GM12878 (cell line): Measurements from ENCODE around the gene PCDHGA5. TPM values are rescaled to one million over a fixed set of nuclear protein-coding genes. Genes with fewer than 3 reads are reported as not detected.

ENCODE experiments used
- CHD4 ChIP-seq: fragments of 200-600 bp; sonication (generic); IDR thresholded peaks from 2 replicates; pipeline ENCODE4 v1.6.1; 2016; ENCODE audit warnings: mild to moderate bottlenecking
- GABPA ChIP-seq: IDR thresholded peaks from 2 replicates; pipeline ENCODE4 v1.6.1; 2014; ENCODE audit warnings: antibody characterized with exemption, low read depth, mild to moderate bottlenecking, inconsistent platforms
- KAT2A ChIP-seq: conservative IDR thresholded peaks from 2 replicates; pipeline ENCODE4 v1.6.1; 2011; ENCODE audit warnings: low read depth, low read length; ENCODE audit not compliant: control insufficient read depth
- RAD21 ChIP-seq: IDR thresholded peaks from 2 replicates; pipeline ENCODE4 v1.6.1; 2011; ENCODE audit warnings: mild to moderate bottlenecking, low read depth, low read length, moderate library complexity; ENCODE audit not compliant: insufficient read depth
- RB1 ChIP-seq: fragments of 450-650 bp; formaldehyde crosslinking; IDR thresholded peaks from 2 replicates; pipeline ENCODE4 v1.6.1; 2017; ENCODE audit warnings: mild to moderate bottlenecking, borderline replicate concordance
- RFX5 ChIP-seq: IDR thresholded peaks from 2 replicates; pipeline ENCODE4 v1.6.1; 2011; ENCODE audit warnings: low read depth, low read length, improper control_type of control experiment
- SMAD1 ChIP-seq: fragments of 450-650 bp; IDR thresholded peaks from 2 replicates; pipeline ENCODE4 v1.6.1; 2018; ENCODE audit warnings: mild to moderate bottlenecking, low read depth; ENCODE audit not compliant: partially characterized antibody
- ZNF622 ChIP-seq: fragments of 450-650 bp; IDR thresholded peaks from 2 replicates; pipeline ENCODE4 v1.6.1; 2017; ENCODE audit warnings: mild to moderate bottlenecking, inconsistent platforms
- polyA plus RNA-seq, 11 experiments: library from polyadenylated mRNA; depleted of rRNA in 4 of 11; unstranded in 6 of 11; stranded (reverse) in 5 of 11; fragments of >200 nt; fragmentation: Nextera tagmentation in 4 of 11; fragmentation: Illumina TruSeq in 1 of 11; extraction: Ambion mirVana in 4 of 11; extraction: Trizol in 1 of 11; gene quantifications; 1 replicate in 1 of 11; 2 replicates in 10 of 11; pipeline versions ENCODE4 v1.2.1 to v1.2.3, GENCODE V29; 2011 to 2016; ENCODE audit warnings: inconsistent platforms in 2 of 11, missing spikeins in 2 of 11, low read depth in 1 of 11
- total RNA-seq, 4 experiments: library from RNA; depleted of rRNA in 3 of 4; stranded (reverse); fragments of >200 nt in 3 of 4; fragmentation: Illumina TruSeq in 1 of 4; extraction: Trizol in 1 of 4; gene quantifications; 2 replicates each; pipeline versions ENCODE4 v1.2.1 to v1.2.3, GENCODE V29; 2013 to 2021
- TF ChIP-seq, protein P1 (sequence below): fragments of 450-650 bp; IDR thresholded peaks from 2 replicates; pipeline ENCODE4 v1.6.1; 2016; ENCODE audit warnings: mild to moderate bottlenecking, moderate library complexity, borderline replicate concordance
- TF ChIP-seq, protein P2 (sequence below): fragments of 450-650 bp; IDR thresholded peaks from 2 replicates; pipeline ENCODE4 v1.6.1; 2017; ENCODE audit warnings: mild to moderate bottlenecking, low read depth, inconsistent platforms; ENCODE audit not compliant: poor library complexity, severe bottlenecking
- TF ChIP-seq, protein P3 (sequence below): fragments of 450-650 bp; IDR thresholded peaks from 2 replicates; pipeline ENCODE4 v1.6.1; 2017; ENCODE audit warnings: mild to moderate bottlenecking, moderate library complexity
- TF ChIP-seq, protein P4 (sequence below): IDR thresholded peaks from 2 replicates; pipeline ENCODE4 v1.6.1; 2012; ENCODE audit warnings: low read length, inconsistent platforms

The PCDHGA5 gene
- total and polyA plus RNA-seq, 10 of the 15 experiments (the other 5 are each of a cell fraction or from before 2014, with no cell fraction given), result 0.10 to 0.23 (median 0.16) TPM; not detected in 4

DNA sequence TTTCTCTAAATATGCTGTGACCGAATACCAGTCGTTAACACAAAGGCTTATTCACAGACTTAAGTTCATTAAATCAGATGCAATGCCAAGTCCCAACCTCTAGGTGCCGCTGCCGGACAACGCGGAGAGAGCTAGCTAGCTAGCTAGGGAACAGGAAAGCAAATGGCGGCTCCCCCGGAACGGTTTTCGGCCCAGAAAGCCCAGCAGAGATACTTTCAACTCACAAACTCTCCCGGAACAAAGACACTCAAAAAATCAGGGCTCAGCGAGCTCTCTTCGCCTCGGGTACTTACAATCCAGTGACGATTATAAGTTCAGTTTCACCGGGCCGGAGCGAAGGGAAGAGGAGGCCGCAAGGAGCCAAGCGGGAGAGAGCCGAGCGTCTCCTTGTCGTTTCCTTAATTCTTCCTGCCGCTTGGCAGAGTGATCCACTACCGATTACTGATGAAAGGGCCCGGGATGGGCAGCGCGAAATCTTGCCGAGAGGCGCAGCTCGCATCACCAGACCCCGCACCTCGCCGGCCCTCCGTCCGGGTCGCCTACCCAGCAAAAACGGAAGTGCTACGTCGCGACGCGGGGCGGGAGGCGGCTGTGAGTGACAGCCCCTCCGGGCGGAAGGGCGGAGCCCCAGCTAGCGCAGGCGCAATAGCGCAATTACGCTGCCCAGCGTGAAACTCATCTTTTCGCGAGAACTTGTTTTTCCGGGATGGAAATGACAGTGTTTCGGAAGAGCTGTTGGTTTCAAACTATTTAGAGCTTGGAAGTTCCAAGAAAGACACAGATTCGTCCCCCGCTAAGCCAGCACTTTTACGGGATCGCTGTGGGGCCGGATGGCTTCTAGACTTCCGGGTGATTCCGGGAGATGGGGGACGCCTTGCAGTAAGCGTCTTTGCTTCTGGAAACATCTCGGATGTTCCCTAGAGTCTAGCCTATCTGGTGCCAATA is 43.5 kb upstream of the PCDHGA5 start, which contains the start of gene TAF7 (continued):
- TF ChIP-seq, protein P1, sequence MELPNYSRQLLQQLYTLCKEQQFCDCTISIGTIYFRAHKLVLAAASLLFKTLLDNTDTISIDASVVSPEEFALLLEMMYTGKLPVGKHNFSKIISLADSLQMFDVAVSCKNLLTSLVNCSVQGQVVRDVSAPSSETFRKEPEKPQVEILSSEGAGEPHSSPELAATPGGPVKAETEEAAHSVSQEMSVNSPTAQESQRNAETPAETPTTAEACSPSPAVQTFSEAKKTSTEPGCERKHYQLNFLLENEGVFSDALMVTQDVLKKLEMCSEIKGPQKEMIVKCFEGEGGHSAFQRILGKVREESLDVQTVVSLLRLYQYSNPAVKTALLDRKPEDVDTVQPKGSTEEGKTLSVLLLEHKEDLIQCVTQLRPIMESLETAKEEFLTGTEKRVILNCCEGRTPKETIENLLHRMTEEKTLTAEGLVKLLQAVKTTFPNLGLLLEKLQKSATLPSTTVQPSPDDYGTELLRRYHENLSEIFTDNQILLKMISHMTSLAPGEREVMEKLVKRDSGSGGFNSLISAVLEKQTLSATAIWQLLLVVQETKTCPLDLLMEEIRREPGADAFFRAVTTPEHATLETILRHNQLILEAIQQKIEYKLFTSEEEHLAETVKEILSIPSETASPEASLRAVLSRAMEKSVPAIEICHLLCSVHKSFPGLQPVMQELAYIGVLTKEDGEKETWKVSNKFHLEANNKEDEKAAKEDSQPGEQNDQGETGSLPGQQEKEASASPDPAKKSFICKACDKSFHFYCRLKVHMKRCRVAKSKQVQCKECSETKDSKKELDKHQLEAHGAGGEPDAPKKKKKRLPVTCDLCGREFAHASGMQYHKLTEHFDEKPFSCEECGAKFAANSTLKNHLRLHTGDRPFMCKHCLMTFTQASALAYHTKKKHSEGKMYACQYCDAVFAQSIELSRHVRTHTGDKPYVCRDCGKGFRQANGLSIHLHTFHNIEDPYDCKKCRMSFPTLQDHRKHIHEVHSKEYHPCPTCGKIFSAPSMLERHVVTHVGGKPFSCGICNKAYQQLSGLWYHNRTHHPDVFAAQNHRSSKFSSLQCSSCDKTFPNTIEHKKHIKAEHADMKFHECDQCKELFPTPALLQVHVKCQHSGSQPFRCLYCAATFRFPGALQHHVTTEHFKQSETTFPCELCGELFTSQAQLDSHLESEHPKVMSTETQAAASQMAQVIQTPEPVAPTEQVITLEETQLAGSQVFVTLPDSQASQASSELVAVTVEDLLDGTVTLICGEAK, result peak; percentile 66
- TF ChIP-seq RB1 (no peak), RAD21 (peak; percentile 70), SMAD1 (peak; percentile 69), RFX5 (no peak), CHD4 (no peak), ZNF622 (no peak), KAT2A (no peak), GABPA (peak; percentile 83)
- TF ChIP-seq, protein P2, sequence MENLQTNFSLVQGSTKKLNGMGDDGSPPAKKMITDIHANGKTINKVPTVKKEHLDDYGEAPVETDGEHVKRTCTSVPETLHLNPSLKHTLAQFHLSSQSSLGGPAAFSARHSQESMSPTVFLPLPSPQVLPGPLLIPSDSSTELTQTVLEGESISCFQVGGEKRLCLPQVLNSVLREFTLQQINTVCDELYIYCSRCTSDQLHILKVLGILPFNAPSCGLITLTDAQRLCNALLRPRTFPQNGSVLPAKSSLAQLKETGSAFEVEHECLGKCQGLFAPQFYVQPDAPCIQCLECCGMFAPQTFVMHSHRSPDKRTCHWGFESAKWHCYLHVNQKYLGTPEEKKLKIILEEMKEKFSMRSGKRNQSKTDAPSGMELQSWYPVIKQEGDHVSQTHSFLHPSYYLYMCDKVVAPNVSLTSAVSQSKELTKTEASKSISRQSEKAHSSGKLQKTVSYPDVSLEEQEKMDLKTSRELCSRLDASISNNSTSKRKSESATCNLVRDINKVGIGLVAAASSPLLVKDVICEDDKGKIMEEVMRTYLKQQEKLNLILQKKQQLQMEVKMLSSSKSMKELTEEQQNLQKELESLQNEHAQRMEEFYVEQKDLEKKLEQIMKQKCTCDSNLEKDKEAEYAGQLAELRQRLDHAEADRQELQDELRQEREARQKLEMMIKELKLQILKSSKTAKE, result no peak
- TF ChIP-seq, protein P3, sequence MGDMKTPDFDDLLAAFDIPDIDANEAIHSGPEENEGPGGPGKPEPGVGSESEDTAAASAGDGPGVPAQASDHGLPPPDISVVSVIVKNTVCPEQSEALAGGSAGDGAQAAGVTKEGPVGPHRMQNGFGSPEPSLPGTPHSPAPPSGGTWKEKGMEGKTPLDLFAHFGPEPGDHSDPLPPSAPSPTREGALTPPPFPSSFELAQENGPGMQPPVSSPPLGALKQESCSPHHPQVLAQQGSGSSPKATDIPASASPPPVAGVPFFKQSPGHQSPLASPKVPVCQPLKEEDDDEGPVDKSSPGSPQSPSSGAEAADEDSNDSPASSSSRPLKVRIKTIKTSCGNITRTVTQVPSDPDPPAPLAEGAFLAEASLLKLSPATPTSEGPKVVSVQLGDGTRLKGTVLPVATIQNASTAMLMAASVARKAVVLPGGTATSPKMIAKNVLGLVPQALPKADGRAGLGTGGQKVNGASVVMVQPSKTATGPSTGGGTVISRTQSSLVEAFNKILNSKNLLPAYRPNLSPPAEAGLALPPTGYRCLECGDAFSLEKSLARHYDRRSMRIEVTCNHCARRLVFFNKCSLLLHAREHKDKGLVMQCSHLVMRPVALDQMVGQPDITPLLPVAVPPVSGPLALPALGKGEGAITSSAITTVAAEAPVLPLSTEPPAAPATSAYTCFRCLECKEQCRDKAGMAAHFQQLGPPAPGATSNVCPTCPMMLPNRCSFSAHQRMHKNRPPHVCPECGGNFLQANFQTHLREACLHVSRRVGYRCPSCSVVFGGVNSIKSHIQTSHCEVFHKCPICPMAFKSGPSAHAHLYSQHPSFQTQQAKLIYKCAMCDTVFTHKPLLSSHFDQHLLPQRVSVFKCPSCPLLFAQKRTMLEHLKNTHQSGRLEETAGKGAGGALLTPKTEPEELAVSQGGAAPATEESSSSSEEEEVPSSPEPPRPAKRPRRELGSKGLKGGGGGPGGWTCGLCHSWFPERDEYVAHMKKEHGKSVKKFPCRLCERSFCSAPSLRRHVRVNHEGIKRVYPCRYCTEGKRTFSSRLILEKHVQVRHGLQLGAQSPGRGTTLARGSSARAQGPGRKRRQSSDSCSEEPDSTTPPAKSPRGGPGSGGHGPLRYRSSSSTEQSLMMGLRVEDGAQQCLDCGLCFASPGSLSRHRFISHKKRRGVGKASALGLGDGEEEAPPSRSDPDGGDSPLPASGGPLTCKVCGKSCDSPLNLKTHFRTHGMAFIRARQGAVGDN, result peak; percentile 69
- TF ChIP-seq, protein P4, sequence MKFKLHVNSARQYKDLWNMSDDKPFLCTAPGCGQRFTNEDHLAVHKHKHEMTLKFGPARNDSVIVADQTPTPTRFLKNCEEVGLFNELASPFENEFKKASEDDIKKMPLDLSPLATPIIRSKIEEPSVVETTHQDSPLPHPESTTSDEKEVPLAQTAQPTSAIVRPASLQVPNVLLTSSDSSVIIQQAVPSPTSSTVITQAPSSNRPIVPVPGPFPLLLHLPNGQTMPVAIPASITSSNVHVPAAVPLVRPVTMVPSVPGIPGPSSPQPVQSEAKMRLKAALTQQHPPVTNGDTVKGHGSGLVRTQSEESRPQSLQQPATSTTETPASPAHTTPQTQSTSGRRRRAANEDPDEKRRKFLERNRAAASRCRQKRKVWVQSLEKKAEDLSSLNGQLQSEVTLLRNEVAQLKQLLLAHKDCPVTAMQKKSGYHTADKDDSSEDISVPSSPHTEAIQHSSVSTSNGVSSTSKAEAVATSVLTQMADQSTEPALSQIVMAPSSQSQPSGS, result no peak; the same call in 1 of the 2 replicates
